H54 (cell line): Measurements from ENCODE around the gene ESPNL.

Source experiments
- DNase-seq: peaks from one replicate; pipeline ENCODE4 v3.0.0; 2011; ENCODE audit warnings: low spot score, mixed read lengths; ENCODE audit not compliant: insufficient read length
- FAIRE-seq: peaks from 3 replicates; lab custom pipeline; 2011; peaks lifted over from hg19 to GRCh38; lab: Jason Lieb, UNC
- POLR2A ChIP-seq: IDR thresholded peaks from 2 replicates; pipeline ENCODE4 v1.6.1; 2011; ENCODE audit warnings: low read depth, mild to moderate bottlenecking, low read length

The ESPNL gene

GRCh38 chr2:238098901-238099713, 1.0 kb upstream of the ESPNL start:
- FAIRE-seq (no peak), DNase-seq (no peak)
- TF ChIP-seq POLR2A: no peak

- DNase-seq: no peak
- FAIRE-seq: no peak
- TF ChIP-seq POLR2A: no peak
Observed at GRCh38 chr2:238099714-238100048, 459 bp upstream of the ESPNL start.

GRCh38 chr2:238100821-238101771, 956 bp downstream of the ESPNL start:
- no peak for TF ChIP-seq POLR2A
- DNase-seq (no peak), FAIRE-seq (no peak)

DNA sequence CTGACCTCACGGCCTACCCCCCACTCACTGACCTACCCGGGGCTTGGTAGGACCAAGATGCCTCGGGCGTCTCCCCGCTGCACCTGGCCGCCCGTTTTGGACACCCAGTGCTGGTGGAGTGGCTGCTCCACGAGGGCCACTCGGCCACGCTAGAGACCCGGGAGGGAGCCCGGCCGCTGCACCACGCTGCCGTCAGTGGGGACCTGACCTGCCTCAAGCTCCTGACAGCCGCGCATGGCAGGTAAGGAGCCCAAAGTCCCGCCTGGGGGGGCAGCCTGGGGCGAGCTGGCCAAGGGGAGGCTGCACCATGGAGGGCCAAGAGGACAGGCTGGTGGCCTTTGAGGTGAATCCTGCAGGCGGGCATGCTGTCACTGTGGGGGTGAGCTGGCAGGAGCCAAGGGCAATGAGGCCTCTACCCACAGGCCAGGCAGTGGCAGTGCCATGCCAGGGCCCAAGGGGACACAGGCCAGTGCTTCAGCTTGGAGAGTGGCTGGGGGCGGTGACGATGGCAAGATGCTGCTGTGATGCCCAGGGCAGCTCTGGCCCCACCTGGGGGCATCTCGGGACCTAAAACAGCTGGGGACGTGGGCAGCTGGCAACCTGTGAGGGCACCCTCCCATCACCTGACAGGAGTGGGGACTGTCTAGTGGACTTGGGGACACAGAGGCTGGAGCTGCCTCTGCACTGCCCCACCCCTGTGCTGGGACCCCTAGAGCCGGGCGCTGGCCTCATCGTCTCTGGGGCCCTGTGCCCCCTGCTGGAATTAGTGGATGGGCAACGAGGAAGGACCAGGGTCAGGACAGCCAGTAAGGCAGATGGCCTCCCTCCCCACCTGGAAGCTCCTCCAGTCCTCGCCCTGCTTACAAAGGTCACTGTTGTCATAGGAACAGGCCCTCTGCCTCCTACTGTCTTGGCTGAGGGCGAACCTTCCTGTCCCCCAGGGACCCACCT, 2.0 kb downstream of the ESPNL start:
- no peak for TF ChIP-seq POLR2A
- FAIRE-seq (no peak), DNase-seq (no peak)

DNA sequence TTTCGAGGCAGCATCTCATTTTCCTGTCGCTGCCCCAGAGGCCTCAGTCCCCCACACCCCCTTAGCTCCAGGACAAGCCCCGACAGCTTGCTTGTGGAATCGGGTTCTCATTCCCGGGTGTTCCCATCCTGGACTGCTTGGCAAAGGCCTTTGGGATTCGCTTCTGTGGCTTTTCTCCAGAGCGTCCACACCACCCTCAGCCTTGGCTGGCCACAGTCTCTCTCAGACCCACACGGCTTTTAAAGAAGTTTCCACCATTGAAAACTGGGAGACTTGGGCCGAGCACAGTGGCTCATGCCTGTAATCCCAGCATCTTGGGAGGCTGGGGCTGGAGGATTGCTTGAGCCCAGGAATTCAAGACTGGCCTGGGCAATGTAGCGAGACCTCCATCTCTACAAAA, 2.7 kb downstream of the ESPNL start:
- FAIRE-seq: no peak
- no peak for DNase-seq
- TF ChIP-seq POLR2A: no peak

- FAIRE-seq (no peak), DNase-seq (no peak)
- no peak for TF ChIP-seq POLR2A
Observed at GRCh38 chr2:238103465-238104225, 3.5 kb downstream of the ESPNL start.

GRCh38 chr2:238104226-238104690, 4.1 kb downstream of the ESPNL start:
- TF ChIP-seq POLR2A: no peak
- FAIRE-seq (no peak), DNase-seq (no peak)

GRCh38 chr2:238104691-238105371, 4.7 kb downstream of the ESPNL start:
- no peak for FAIRE-seq

GRCh38 chr2:238105506-238106338, 5.6 kb downstream of the ESPNL start:
- no peak for TF ChIP-seq POLR2A
- DNase-seq (no peak), FAIRE-seq (no peak)

More at GRCh38 chr2:238104691-238105371, 4.7 kb downstream of the ESPNL start:
- TF ChIP-seq POLR2A: no peak
- no peak for DNase-seq

GRCh38 chr2:238106339-238106697, 6.2 kb downstream of the ESPNL start:
- FAIRE-seq (no peak), DNase-seq (no peak)
- no peak for TF ChIP-seq POLR2A
